ENCODE measurements around the gene ARSI.
"Not testable (repeated sequence)": the region's sequence is repeated elsewhere in the genome, so short reads cannot be mapped to it uniquely, and the experiment has no call there.

The ARSI gene

GRCh38 chr5:150263375-150263775, 39.3 kb downstream of the ARSI start:
- DNase-seq, result no peak

DNA sequence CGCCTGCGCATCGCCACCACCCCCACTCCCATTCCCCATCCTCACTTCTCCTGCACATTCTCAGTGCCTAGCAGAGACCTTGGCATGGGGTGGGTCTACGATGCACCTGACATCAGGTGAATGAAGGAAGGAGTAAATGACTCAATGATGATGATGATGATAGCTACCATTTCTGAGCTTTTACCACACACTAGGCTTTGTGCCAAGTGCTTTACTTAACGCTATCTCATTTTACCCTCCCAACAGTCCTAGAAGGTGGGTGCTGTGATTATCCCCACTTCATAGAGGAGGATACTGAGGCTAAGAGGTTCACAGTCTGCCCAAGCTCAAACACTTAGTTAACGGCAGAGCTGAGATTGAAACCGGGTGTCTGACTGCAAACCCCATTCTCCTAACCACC, 40.2 kb downstream of the ARSI start:
- DNase-seq, result no peak

- DNase-seq, result no peak
Measured at GRCh38 chr5:150261231-150261630, 41.5 kb downstream of the ARSI start.

- DNase-seq, result no peak
Measured at GRCh38 chr5:150258130-150258529, 44.6 kb downstream of the ARSI start.

- no peak for DNase-seq
Measured at GRCh38 chr5:150257424-150257823, 45.3 kb downstream of the ARSI start.

DNA sequence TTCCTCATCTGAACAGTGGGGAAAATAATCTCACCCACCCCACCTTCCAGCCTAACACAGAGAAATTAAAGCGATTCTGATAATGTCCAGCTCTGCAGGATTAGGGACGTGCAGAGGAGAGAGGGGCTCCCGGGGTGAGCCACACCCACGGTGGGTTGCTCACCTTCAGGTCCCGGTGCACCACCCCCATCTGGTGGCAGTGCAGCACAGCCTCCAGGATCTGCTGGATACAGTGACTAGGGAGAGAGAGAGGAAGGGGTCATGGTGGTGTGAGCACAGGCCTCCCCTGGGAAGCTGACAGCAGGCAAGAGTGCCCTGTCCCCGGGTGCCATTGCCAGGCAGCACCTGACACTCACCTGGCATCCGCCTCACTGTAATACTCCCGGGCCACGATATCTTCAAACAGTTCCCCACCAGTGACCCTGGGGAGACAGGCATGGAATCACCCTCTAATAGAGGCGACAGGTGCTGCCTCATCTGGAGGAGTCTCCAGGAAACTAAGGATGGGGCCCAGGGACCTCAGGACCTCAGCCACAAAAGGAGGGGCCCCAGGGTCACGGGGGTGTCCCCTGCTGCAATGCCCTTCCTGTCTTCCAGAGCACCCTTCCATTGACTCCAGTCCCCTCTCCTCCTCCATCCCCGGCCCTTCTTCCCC, 46.2 kb downstream of the ARSI start:
- DNase-seq, result no peak

DNA sequence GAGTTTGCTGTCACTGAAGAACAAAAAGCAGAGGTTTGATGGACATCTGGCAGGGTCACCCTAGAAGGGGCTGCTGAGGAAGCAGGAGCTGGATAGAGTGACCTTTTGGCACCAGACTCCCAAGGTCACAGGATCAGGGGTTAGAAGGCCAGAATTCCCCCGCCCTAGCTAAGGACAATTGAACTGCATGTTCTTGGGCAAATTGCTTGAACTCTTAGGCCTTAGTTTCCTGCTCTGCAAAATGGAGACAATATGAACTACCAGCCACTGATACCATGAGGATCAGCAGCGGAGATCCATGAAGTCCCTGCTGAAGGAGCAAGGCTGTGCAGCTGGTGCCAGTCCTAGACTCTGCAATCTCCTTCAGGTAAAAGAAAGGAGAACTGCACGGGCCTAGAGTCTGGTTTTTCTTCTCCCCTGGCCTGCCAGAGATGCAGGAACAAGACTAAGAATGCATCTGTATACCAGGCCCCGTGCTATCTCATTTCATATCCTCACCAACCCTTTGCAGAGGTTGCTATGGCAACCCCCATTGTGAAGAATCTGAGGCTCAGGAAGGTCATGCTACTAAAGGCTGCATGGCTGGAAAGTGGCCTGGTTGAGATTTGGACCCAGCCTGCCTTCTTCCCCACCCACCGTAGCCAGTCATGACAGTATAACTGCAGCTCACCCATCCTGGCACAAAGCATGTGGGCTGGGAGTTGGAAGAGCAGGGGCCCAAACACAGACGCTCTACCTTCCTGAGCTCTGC, 46.9 kb downstream of the ARSI start:
- no peak for DNase-seq

DNA sequence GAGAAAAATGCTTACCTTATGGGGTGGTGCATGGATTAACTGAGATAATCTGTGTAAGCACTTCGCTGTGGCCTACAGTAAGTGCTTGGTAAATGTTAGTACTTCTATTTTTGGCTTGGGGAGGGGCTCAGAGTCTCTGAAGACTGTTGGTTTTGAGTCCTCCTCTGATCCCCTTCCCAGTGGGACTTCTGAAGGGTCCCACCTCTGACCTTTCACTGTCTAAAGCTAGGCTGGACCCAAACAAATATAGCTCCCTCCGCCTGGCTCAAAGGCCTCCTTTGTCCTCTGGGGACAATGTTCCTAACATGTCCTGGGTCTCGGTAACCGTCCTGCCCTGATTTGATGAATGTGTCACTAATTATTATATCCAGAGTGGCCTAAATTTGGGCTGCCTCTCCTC, 47.9 kb downstream of the ARSI start:
- DNase-seq, result no peak

DNA sequence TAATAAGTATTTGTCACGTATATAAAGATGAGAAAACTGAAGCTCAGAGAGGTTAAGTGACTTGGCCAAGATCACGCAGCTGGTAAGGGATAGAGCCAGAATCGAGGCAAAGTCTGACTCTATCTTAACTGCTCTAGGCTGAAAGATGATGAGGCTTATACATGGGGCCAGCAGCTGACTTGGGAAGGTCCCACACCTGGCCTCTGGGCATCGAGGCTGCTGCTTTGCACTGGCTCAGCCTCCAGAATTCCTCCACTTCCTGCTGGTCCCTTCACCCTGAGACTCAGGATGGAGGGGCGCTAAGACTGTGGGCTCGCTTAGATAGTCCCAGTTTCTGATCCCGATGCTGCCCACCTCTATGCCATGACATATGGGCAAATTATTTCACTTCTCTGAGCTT, 48.3 kb downstream of the ARSI start:
- DNase-seq, result no peak

DNA sequence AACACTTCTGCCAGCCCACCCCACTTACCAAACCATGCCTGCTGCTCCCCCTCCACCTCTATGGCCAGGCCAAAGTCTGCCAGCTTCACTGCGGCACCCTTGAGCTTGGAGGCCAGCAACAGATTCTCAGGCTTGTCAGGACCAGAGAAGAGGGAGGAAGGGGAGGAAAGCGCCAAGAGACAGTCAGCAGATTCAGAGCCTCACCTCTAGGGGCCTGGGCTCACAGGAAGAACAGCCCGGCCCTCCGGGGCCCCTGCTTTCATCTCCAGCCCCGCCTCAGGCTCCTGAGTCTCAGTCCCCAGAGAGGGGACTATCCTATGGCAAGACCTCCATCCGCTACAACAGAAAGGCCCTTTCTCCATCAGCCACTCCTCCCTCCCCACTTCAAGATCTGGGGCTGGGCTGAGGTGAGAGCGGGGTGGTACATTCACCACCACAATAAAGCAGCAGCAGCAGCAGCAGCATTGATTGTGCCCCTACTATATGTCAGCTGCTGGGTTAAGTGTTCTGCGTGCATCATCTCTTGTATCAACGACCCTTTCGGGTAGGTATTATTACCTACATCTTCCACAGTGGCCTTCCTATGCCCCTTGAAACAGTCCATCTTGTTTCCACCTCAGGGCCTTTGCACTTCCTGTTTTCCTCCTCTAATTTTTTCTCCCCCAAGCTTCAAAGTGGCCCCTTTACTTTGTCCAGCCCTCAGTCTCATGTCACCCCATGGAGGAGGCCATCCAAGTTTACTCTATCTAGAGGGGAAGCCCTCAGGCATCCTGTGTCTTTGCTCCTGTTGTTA, 49.1 kb downstream of the ARSI start:
- DNase-seq, result no peak

DNA sequence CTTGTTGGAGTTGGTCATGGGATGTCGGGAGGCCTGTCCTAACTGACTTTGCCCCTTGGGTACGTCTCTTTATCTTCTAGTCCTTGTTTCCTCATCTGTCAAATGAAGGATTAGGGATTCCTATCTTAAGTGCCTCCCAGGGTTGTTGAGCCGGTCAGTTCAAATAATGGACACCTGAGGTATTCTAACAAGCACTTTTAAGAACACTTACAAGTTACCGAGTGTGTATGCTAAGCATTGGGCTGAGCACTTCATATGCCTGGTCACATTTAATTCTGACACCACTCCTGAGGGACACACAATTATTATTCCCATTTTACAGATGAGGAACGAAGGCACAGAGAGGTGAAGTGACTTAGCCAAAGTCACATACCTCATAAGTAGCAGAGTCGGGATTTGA, 50.2 kb downstream of the ARSI start:
- DNase-seq, result no peak

DNA sequence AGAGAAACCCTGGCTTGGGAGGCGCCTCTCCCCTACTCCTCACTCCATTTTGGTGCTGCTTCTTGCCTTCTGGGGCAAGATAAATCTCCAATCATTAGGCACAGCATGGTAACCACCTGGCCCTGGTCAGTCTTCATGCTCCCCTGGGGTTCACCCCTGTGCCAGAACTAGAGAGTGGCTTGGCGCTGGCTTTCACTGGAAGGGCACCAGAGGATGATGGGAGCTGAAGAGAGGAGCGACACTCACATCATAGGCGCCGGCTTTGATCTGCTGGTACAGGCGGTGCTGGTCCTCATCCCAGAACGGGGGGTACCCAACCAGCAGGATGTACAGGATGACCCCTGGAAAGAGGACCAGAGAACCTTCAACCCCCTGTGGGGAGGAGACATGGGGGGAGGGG, 51.2 kb downstream of the ARSI start:
- DNase-seq, result no peak

GRCh38 chr5:150249744-150250143, 53.0 kb downstream of the ARSI start:
- DNase-seq, result no peak

DNA sequence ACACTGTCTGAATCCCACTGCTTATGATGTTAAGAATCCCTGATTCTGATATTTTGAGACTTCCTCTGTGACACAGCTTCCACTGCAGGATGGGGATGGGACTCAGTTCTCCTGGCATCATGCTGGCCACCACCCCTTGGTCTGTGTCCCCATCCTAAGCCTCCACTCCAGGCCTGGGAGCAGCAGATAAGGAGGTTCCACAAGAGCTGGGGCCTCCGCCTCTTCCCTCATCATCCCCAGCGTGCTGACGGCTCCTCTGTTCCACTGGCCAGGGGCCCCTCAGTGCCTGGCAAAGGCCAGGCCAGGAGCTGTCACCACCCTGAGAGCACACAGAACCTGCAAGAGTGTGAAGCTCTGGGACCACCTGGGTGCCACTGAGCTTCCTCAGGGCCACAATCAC, 53.8 kb downstream of the ARSI start:
- no peak for DNase-seq

DNA sequence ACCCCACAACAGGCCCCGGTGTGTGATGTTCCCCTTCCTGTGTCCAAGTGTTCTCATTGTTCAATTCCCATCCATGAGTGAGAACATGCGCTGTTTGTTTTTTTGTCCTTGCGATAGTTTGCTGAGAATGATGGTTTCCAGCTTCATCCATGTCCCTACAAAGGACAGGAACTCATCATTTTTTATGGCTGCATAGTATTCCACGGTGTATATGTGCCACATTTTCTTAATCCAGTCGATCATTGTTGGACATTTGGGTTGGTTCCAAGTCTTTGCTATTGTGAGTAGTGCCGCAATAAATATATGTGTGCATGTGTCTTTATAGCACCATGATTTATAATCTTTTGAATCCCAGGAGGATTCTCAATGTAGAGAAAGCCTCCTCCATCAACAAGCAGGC, 54.2 kb downstream of the ARSI start:
- DNase-seq, result not testable (repeated sequence)

- no peak for DNase-seq
Measured at GRCh38 chr5:150247726-150248125, 55.0 kb downstream of the ARSI start.

DNA sequence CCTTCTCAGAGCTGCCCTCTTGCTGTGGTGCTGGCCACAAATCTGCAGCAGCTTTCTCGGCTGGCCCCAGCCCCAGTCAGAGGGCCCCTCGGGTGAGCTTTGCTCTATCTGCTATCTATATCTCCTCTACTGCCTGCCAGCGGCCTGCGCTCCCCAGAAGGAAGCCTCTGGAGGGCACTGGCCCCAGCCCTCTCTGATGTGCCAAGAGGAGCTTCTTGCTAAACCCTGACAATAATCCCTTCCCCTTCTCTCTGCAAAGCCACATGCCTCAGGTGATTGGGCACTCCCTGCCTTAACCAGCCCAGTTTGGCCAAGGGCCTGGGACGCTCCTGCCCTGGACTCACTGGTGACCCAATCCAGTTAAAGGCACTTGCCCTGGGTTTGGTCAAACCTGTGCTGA, 55.9 kb downstream of the ARSI start:
- no peak for DNase-seq

DNA sequence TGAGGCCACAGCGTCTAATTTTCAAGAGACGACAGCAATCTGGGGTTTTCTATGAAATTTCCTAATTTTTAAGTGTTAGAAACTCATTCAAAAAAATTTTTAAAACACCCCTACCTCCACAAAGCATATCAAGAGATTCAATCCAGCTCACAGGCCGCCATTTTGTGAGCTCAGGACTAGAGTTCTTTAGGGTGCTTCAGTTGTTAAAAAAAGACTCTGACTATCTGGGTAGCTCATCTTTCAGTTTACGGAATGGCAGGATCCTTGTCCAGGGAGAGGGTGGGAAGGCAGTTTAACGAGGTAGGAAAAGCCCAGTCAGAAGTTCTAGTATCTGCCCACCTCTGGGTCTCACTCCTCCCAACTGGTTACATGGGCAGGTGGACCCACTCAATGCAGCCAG, 56.3 kb downstream of the ARSI start:
- no peak for DNase-seq
